Measurements from ENCODE around the gene KCTD6.

DNA sequence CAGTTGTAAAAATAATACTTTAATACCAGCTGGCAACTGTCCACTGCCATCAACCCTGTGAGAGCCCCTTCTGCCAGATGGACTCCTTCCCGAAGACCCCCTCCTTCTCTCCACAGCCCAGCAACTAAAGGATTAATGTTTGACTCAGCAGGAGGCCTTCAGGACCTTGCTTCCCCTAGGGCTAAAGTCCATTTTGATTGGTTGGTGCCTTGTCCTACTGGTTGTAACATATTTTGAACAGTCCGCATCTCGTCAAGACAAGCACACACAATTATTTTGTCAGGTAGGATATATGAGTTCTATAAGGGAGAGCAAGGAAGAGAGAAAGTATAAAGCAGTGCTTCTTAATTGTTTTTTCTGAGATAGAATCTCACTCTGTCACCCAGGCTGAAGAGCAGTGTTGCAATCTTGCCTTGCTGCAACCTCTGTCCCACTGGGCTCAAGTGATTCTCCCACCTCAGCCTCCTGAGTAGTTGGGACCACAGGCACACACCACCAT lies 26.4 kb downstream of the KCTD6 start:
- TF ChIP-seq, protein P1, sequence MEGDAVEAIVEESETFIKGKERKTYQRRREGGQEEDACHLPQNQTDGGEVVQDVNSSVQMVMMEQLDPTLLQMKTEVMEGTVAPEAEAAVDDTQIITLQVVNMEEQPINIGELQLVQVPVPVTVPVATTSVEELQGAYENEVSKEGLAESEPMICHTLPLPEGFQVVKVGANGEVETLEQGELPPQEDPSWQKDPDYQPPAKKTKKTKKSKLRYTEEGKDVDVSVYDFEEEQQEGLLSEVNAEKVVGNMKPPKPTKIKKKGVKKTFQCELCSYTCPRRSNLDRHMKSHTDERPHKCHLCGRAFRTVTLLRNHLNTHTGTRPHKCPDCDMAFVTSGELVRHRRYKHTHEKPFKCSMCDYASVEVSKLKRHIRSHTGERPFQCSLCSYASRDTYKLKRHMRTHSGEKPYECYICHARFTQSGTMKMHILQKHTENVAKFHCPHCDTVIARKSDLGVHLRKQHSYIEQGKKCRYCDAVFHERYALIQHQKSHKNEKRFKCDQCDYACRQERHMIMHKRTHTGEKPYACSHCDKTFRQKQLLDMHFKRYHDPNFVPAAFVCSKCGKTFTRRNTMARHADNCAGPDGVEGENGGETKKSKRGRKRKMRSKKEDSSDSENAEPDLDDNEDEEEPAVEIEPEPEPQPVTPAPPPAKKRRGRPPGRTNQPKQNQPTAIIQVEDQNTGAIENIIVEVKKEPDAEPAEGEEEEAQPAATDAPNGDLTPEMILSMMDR (IDR thresholded peaks at IDR 0.05) = no peak
- TF ChIP-seq POLR2A (IDR thresholded peaks at IDR 0.05) = no peak

Measured in Peyer's patch (tissue), 4 donors.